ENCODE results near the gene PLXNA2. TPM values are rescaled to one million over a fixed set of nuclear protein-coding genes. Genes with fewer than 3 reads are reported as not detected.
A peak's percentile ranks its signal among the peaks of the same experiment; 100 is the strongest.

Gene PLXNA2
- total RNA-seq, 2 donors from 2014 or later = 44.5 to 51.6 TPM

- Histone ChIP-seq H3K9me3 (no peaks in the 10 kb centered on the region), H3K27ac (no peak overlapping the region), H3K4me1 (no peaks in the 10 kb centered on the region), H3K27me3 (no peaks in the 10 kb centered on the region), H3K4me3 (no peak overlapping the region), H3K36me3 (replicated peaks in 1 of 2; ENCODE audit: insufficient read depth in 1 of 2, low read depth in 2 of 2) (no peaks in the 10 kb centered on the region)
- no peak for TF ChIP-seq POLR2A (IDR thresholded peaks at IDR 0.05)
- TF ChIP-seq, protein P1, sequence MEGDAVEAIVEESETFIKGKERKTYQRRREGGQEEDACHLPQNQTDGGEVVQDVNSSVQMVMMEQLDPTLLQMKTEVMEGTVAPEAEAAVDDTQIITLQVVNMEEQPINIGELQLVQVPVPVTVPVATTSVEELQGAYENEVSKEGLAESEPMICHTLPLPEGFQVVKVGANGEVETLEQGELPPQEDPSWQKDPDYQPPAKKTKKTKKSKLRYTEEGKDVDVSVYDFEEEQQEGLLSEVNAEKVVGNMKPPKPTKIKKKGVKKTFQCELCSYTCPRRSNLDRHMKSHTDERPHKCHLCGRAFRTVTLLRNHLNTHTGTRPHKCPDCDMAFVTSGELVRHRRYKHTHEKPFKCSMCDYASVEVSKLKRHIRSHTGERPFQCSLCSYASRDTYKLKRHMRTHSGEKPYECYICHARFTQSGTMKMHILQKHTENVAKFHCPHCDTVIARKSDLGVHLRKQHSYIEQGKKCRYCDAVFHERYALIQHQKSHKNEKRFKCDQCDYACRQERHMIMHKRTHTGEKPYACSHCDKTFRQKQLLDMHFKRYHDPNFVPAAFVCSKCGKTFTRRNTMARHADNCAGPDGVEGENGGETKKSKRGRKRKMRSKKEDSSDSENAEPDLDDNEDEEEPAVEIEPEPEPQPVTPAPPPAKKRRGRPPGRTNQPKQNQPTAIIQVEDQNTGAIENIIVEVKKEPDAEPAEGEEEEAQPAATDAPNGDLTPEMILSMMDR (IDR thresholded peaks at IDR 0.05) = no peak
- DNase-seq (no peak), ATAC-seq (no peak)
- WGBS, 2 donors = 69 to 76% methylated on average over 4 of the region's 4 CpGs
- intact Hi-C loops (cut with DNase I) = no loop called here
Measured at GRCh38 chr1:207984831-207985572, 259.2 kb downstream of the PLXNA2 start.

DNA sequence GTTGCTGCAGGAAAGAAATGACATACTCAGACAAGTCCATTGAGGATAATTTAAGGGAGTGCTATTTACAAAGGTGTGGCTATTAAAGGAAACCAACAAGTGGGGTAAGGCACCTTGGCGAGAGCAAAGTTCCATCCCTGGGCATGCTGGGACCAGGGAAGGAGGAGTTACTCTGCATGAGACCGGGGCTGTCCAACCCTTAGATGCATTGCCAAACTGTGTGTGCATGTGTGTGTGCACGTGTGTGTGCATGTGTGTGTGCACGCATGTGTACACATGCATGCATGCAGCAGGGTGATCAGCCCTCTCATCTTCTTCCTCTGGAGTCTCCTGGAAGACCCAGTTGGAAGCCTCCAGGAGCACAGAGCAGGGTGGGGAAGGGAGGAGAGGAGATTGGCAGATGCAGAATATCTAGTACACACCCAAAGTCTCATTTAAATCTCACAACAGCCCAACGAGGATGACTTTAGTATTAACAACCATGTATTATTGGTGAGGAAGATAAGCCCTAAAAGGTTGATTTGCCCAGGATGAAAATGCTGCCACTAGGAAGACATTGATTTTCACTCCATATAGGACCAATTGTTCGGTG is 261.0 kb downstream of the PLXNA2 start:
- 66 to 69% methylated on average over 6 of the region's 6 CpGs for WGBS, 2 donors
- no peaks in the 10 kb centered on the region for H3K4me1 ChIP-seq
- no peak overlapping the region for H3K4me3 ChIP-seq
- DNase-seq = no peak
- H3K27me3 ChIP-seq = no peaks in the 10 kb centered on the region
- H3K9me3 ChIP-seq = no peaks in the 10 kb centered on the region
- TF ChIP-seq, protein P1 (IDR thresholded peaks at IDR 0.05) = no peak
- no peak for TF ChIP-seq POLR2A (IDR thresholded peaks at IDR 0.05)
- no peak for ATAC-seq
- no peak overlapping the region for H3K27ac ChIP-seq
- H3K36me3 ChIP-seq (replicated peaks in 1 of 2; ENCODE audit: insufficient read depth in 1 of 2, low read depth in 2 of 2) = no peaks in the 10 kb centered on the region
- intact Hi-C loops (cut with DNase I) = no loop called here

DNA sequence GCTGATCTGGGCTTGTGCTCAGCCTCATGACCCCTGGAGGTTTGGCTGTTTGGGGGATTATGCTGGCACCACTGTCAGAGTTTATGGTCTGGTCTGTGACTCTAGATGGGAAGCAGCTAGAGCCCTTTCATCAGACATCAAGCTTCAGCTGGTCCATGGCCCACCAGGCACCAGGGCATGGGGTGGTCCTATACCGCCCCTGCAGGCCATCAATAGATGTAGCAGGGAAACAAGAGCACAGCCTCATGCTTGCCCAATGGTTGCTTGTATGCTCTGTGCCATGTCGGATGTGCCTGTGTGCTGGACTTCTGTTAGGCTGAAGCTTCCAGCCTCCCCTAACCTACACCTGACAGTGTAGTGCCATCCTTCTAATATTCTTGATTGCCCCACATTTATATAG is 262.2 kb downstream of the PLXNA2 start:
- H3K27ac ChIP-seq = no peak overlapping the region
- no peaks in the 10 kb centered on the region for H3K9me3 ChIP-seq
- DNase-seq = peak in 1 of 4 donors; percentile 28
- ATAC-seq = no peak
- H3K36me3 ChIP-seq (replicated peaks in 1 of 2; ENCODE audit: insufficient read depth in 1 of 2, low read depth in 2 of 2) = no peaks in the 10 kb centered on the region
- intact Hi-C loops (cut with DNase I) = no loop called here
- TF ChIP-seq, protein P1 (IDR thresholded peaks at IDR 0.05) = peak in 6 of 7 experiments; percentile 12 to 39 (median 25)
- no peak for TF ChIP-seq POLR2A (IDR thresholded peaks at IDR 0.05)
- H3K27me3 ChIP-seq = no peaks in the 10 kb centered on the region
- no peak overlapping the region for H3K4me3 ChIP-seq
- 41 to 58% methylated on average over 2 of the region's 2 CpGs for WGBS, 2 donors
- H3K4me1 ChIP-seq = no peaks in the 10 kb centered on the region

GRCh38 chr1:207978441-207978840 is 265.7 kb downstream of the PLXNA2 start:
- Histone ChIP-seq H3K9me3 (no peaks in the 10 kb centered on the region), H3K27me3 (no peaks in the 10 kb centered on the region), H3K4me3 (no peak overlapping the region), H3K4me1 (no peaks in the 10 kb centered on the region), H3K36me3 (replicated peaks in 1 of 2; ENCODE audit: insufficient read depth in 1 of 2, low read depth in 2 of 2) (no peaks in the 10 kb centered on the region), H3K27ac (no peak overlapping the region)
- 73 to 82% methylated on average over 4 of the region's 4 CpGs for WGBS, 2 donors
- intact Hi-C loops (cut with DNase I) = no loop called here
- TF ChIP-seq, protein P1 (IDR thresholded peaks at IDR 0.05) = no peak
- no peak for TF ChIP-seq POLR2A (IDR thresholded peaks at IDR 0.05)
- ATAC-seq (no peak), DNase-seq (no peak)

Measured in body of pancreas (tissue), 4 donors.